OCI-LY7 (cell line): ENCODE measurements around the gene FZD7. TPM values are rescaled to one million over a fixed set of nuclear protein-coding genes. Genes with fewer than 3 reads are reported as not detected.

Experiments
- BruUV-seq: library from RNA; stranded (reverse); fragments of 400-500 nt; replicated peaks from 2 replicates; lab custom pipeline; 2021; lab: Mats Ljungman, UMichigan
- CTCF ChIA-PET: fragments of 300-600 bp; sonication (Branson Sonifier 250); formaldehyde crosslinking; loops from one replicate; lab custom pipeline; 2022; ENCODE audit warnings: antibody characterized with exemption; ENCODE audit not compliant: unreplicated experiment; lab: Charles Lee
- POLR2A ChIA-PET: fragments of 300-600 bp; sonication (Branson Sonifier 250); formaldehyde crosslinking; loops from one replicate; lab custom pipeline; 2022; ENCODE audit warnings: antibody characterized with exemption; lab: Charles Lee
- DNase-seq: peaks from one replicate; pipeline ENCODE4 v3.0.0-alpha.2; 2015; ENCODE audit warnings: low spot score
- H2AFZ ChIP-seq: fragments of 200-600 bp; sonication (generic), shearing (Covaris generic); 2 replicates; pipeline ENCODE4 v1.6.1; 2014; ENCODE audit warnings: mild to moderate bottlenecking, antibody characterized with exemption, low read length, moderate library complexity
- H3K27ac ChIP-seq: fragments of 200-600 bp; sonication (generic); 2 replicates; pipeline ENCODE4 v1.5.1; 2014; ENCODE audit warnings: mixed run types, low read depth, mild to moderate bottlenecking, moderate library complexity, low read length, inconsistent platforms; ENCODE audit not compliant: poor library complexity, severe bottlenecking
- H3K36me3 ChIP-seq: fragments of 200-600 bp; sonication (generic); 2 replicates; pipeline ENCODE4 v1.6.1; 2014; ENCODE audit warnings: mild to moderate bottlenecking, antibody characterized with exemption, low read length, moderate library complexity, mixed read lengths; ENCODE audit not compliant: insufficient read depth
- H3K4me1 ChIP-seq: fragments of 200-600 bp; sonication (generic); 2 replicates; pipeline ENCODE4 v1.5.1; 2014; ENCODE audit warnings: mild to moderate bottlenecking, low read length; ENCODE audit not compliant: insufficient read depth, poor library complexity, severe bottlenecking
- H3K4me2 ChIP-seq: fragments of 200-600 bp; sonication (generic); 2 replicates; pipeline ENCODE4 v1.6.1; 2014; ENCODE audit warnings: mild to moderate bottlenecking, low read length
- H3K4me3 ChIP-seq: fragments of 200-600 bp; sonication (generic); 2 replicates; pipeline ENCODE4 v1.5.1; 2014; ENCODE audit warnings: mild to moderate bottlenecking, low read depth, low read length; ENCODE audit not compliant: poor library complexity, severe bottlenecking
- H3K79me2 ChIP-seq: fragments of 200-600 bp; sonication (generic); 2 replicates; pipeline ENCODE4 v1.6.1; 2016; ENCODE audit warnings: low read depth, mild to moderate bottlenecking, low read length, moderate library complexity, mixed read lengths; ENCODE audit not compliant: insufficient read depth
- H3K9me2 ChIP-seq: fragments of 200-600 bp; sonication (generic); 2 replicates; pipeline ENCODE4 v1.6.1; 2016; ENCODE audit warnings: mild to moderate bottlenecking, low read length, mixed read lengths; ENCODE audit not compliant: insufficient read depth
- H3K9me3 ChIP-seq: fragments of 200-600 bp; sonication (generic); 2 replicates; pipeline ENCODE4 v1.6.1; 2014; ENCODE audit warnings: mild to moderate bottlenecking, mixed run types, low read length, mixed read lengths
- H4K20me1 ChIP-seq: fragments of 200-600 bp; sonication (generic); 2 replicates; pipeline ENCODE4 v1.6.1; 2014; ENCODE audit warnings: mild to moderate bottlenecking, antibody characterized with exemption, low read length, moderate library complexity, mixed read lengths; ENCODE audit not compliant: insufficient read depth
- EZH2phosphoT487 ChIP-seq: fragments of 200-600 bp; sonication (generic); IDR thresholded peaks from 2 replicates; pipeline ENCODE4 v1.6.1; 2018; ENCODE audit warnings: low read depth, borderline replicate concordance, mild to moderate bottlenecking, mixed run types, antibody characterized with exemption, low read length, moderate library complexity, mixed read lengths
- intact Hi-C: fragments of 100-400 bp; cut with micrococcal nuclease; formaldehyde crosslinking; loops from one replicate; pipeline ENCODE4 v1.10.0; 2022; ENCODE audit not compliant: unreplicated experiment
- total RNA-seq, 2 experiments: library from RNA; depleted of rRNA in 1 of 2; stranded (reverse); fragments of >200 nt in 1 of 2; shearing (Covaris generic) in 1 of 2; gene quantifications; 2 replicates each; pipeline ENCODE4 v1.2.3, GENCODE V29; 2014 to 2022
- TF ChIP-seq, protein P1 (sequence below): fragments of 200-600 bp; sonication (generic); conservative IDR thresholded peaks from 2 replicates; pipeline ENCODE4 v1.5.1; 2014; ENCODE audit warnings: mild to moderate bottlenecking, antibody characterized with exemption, low read length, moderate library complexity, mixed read lengths

Gene FZD7
- total RNA-seq, 2 experiments from 2014 or later: 1.2 to 1.7 TPM

DNA sequence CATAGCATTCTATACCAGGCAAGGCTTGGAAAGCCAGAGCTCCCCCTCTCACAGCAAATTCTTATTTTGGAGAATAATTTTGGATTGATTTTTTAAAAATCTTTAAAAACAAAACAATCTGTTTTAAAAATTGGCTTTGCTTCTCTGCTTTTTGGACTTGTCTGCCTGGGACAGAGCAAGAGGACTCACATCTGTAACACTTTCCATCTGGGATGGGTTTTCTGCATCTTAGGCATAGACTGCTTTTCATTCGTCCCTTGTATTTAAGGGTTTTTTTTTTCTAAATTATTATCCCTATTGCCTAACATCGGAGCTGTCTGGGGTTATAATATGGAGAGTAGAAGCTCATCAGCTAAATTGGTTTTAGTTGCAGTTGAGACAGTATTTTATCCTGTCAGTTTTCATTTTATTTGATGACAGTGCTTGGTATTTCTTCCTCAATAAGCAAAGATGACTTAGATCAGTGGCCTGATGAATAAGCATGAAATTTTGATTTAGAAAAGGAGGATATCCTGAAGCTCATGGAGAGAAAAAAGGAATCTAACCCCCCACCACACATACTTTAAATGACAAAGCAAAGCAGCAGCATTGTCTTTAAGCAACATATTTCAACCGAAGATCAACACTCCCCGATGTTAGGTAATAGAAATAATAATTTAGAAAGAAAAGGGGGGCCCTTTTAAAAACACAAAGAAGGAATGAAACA lies 2.3 kb upstream of the FZD7 start:
- TF ChIP-seq EZH2phosphoT487: no peak
- TF ChIP-seq, protein P1, sequence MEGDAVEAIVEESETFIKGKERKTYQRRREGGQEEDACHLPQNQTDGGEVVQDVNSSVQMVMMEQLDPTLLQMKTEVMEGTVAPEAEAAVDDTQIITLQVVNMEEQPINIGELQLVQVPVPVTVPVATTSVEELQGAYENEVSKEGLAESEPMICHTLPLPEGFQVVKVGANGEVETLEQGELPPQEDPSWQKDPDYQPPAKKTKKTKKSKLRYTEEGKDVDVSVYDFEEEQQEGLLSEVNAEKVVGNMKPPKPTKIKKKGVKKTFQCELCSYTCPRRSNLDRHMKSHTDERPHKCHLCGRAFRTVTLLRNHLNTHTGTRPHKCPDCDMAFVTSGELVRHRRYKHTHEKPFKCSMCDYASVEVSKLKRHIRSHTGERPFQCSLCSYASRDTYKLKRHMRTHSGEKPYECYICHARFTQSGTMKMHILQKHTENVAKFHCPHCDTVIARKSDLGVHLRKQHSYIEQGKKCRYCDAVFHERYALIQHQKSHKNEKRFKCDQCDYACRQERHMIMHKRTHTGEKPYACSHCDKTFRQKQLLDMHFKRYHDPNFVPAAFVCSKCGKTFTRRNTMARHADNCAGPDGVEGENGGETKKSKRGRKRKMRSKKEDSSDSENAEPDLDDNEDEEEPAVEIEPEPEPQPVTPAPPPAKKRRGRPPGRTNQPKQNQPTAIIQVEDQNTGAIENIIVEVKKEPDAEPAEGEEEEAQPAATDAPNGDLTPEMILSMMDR: no peak
- POLR2A ChIA-PET: interaction anchor here (0.6 to 0.9 kb wide), 3 partner anchors 22 to 1389 kb away, joined by 3 read pairs; no protein-coding TSS in a partner anchor
- intact Hi-C loops: no loop called here

DNA sequence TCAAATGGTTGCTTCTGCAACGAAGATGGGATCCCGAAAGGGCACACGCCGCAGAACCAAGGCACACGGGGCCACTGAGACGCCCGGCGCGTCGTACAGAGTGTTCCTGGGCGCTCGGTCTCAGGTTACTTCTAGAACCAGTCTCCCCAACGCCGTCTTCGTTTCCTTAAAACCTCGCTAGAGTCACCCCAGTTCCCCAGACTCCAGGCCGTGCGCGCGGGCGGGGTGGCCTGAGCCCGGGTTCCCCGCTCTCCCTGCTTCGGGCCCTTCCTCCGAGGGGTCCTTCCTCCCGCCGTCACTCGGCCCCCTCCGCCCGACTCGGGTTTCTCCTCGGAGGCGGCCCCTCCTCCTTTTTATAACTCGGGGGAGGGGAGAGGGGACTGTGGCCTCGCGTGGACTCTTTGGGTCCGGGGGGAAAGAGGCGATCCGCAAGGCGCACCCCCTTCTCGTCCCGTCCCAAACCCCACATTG lies 774 bp upstream of the FZD7 start:
- peak; percentile 26 for DNase-seq
- peak overlapping the region; percentile 95 for H3K4me2 ChIP-seq
- no peaks in the 10 kb centered on the region for H3K36me3 ChIP-seq
- no peaks in the 10 kb centered on the region for H3K79me2 ChIP-seq
- BruUV-seq: no TSS peak
- intact Hi-C loops: no loop called here
- CTCF ChIA-PET: no interaction called here
- no peaks in the 10 kb centered on the region for H3K9me3 ChIP-seq
- TF ChIP-seq, protein P1: no peak
- no peak for TF ChIP-seq EZH2phosphoT487
- H3K4me3 ChIP-seq: peak overlapping the region; percentile 72
- H4K20me1 ChIP-seq: no peaks in the 10 kb centered on the region
- no peak overlapping the region for H3K27ac ChIP-seq
- peak overlapping the region; percentile 88 for H2AFZ ChIP-seq
- H3K9me2 ChIP-seq: no peaks in the 10 kb centered on the region
- POLR2A ChIA-PET: no interaction called here
- peaks cover 17% of the 10 kb centered on the region for H3K4me1 ChIP-seq

More for the DNA sequence above, 2.3 kb upstream of the FZD7 start:
- Histone ChIP-seq H3K4me3 (no peak overlapping the region), H4K20me1 (no peaks in the 10 kb centered on the region), H2AFZ (no peak overlapping the region), H3K27ac (no peak overlapping the region), H3K36me3 (no peaks in the 10 kb centered on the region), H3K4me1 (peaks cover 17% of the 10 kb centered on the region), H3K9me3 (no peaks in the 10 kb centered on the region), H3K79me2 (no peaks in the 10 kb centered on the region), H3K4me2 (no peak overlapping the region), H3K9me2 (no peaks in the 10 kb centered on the region)
- CTCF ChIA-PET: no interaction called here
- no TSS peak for BruUV-seq
- DNase-seq: no peak
